GM21367 (cell line): ENCODE data around the gene VASN.

Experiments used
- ATAC-seq: cut with Tn5 transposase; IDR thresholded peaks from one replicate; pipeline ENCODE4 v1.9.1; 2021; ENCODE audit not compliant: unreplicated experiment

Gene VASN

DNA sequence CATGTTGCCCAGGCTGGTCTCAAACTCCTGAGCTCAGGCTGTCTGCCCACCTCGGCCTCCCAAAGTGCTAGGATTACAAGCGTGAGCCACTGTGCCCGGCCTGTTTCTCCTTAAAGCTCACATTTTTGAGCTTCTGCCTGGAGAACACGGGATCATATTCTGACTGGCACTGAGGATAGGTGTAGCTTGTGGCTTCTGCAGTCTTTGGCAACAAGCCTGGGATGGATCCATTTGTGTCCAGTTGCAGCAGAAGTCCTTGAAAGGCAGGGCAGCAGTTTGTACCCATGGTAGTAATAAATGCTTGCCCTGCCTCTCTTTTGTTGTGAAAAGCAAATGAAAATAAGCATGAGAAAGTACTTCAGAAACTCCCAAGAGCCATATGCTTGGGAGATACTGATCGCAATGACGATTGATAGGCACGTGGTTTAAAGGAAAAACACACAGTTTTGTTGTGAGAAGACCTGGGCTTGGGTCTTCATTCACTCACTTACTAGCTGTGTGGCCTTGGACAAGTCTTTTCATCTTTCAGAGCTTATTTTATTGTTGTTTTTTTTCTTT, 47.8 kb downstream of the VASN start:
- no peak for ATAC-seq

DNA sequence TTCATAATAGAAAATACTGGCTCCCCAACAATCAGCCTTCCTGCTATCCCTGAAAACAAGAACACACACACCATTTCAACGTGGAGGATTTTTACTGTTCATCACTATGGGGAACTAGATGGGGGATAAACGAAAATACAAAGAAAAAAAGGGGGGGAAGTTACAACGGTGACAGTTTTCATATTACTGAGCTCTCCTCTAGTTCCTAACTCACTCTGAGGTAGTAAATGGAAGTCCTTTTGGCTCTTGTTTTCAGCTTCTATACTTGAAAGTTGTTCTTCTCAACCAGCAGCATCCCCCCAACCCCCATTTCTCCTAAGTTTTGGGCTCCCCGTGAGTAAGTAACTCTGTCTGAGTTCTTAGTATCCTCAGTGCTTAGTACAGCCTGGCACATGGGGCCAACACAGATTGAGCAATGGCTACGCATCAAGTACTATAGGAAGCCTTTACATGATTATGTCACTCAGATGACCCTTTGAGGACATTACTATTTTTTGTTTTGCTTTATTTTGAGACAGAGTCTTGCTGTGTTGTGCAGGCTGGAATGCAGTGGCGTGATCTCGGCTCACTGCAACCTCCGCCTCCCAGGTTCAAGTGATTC, 49.0 kb downstream of the VASN start:
- no peak for ATAC-seq

DNA sequence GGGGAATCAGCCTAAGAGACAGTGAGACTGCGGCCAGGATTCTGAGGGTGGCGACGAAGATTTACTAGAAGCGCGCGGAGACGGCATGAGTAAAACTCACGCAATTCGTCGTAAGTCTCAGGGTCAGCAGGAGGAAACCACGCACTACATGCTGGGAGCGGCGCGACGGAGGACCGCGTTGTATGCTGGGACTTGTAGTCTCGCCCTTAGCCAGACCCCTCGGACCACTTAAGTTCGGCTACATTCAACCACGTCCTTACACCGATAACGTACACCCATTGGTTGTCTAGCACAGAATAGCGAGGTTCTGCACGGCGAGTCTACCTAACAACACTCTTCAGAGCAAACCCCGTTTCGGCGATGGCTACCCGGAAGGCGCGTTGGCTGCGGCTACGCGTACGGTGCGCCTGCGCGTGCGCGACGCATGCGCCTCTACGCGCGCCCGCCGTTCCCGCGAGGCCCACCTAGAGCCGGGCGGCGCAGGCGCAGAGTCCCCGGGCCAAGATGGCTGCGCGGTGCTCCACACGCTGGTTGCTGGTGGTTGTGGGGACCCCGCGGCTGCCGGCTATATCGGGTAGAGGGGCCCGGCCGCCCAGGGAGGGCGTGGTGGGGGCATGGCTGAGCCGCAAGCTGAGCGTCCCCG, 53.9 kb downstream of the VASN start, which contains the start of gene DNAJA3:
DNAJA3 (plus strand) TSS at position 491 of the 643 bp plus-strand sequence; CDS start at position 505, 14 bp downstream.
- peak; percentile 88 for ATAC-seq

DNA sequence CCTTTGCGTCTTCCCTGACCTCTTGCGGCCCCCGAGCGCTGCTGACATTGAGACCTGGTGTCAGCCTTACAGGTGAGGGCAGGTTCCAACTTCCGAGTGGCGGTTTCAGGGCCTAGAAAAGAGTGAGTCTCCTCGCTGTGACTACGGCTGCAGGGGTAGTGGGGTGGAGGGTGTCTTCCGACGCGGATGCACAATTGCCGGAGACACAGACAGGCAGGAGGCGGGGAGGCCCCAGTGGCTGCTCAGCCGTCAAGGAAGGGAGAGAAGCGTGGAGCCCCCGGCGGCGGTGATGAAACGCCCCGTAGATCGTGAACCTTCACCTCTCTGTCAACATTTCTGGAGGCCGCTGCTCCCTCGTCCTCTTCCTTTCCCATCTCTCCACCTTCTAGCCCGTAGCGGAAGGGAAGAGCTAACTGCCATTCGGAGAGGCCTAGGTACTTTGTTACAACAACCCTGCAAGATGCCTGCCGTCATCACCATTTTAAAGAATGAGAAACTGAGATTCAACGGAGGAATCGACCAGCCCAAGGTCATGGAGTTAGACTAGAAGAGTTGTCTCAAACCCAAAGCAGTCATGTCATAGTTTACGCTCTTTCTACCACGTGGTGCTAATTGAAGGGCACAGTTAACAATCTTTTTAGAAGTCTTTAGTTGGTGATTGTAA, 54.5 kb downstream of the VASN start:
- peak; percentile 12 for ATAC-seq

- ATAC-seq, result no peak
Observed at GRCh38 chr16:4426722-4427372, 55.2 kb downstream of the VASN start.

DNA sequence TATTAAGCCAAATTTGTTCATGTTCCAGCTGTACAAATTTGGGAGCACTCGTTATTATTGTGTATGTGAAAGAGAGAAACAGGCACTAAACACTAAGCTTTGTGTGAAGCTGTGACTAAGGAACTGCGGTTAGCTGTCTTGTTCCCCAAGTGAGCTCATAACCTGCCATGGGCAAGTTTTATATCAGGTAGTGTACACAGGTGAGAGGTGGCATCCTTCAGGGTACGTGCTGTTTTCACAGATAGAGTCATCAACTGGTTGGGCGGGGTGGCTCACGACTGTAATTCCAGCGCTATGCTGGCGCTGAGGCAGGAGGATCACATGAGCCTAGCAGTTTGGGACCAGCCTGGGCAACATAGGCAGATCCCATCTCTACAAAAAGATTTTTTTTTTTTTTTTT, 56.9 kb downstream of the VASN start:
- ATAC-seq, result no peak

DNA sequence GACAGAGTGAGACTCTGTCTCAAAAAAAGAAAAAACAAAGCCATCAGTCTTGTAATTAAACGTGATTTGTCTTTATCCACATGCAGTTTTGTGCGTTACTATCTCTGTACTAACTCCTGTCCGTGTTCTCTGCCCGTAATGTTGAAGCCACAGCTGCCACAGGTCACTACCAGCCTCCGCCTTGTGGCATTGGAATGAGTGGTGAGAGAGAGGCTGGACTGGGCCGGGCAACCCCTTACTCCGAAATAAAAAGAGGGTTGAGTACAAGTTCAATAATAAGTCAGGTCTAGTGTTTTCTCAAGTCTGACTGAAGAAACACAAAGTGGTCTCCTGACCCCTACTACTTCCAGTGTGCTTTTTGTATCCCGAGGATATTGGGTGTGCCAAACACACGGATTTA, 59.4 kb downstream of the VASN start:
- ATAC-seq, result no peak
